ENCODE results near the gene ERMAP. TPM values are rescaled to one million over a fixed set of nuclear protein-coding genes. Genes with fewer than 3 reads are reported as not detected.

Gene ERMAP
- 3.1 to 4.9 TPM (median 3.8 TPM) in 5 replicates for total RNA-seq (2022; extraction: Qiagen RNA extraction; ENCODE audit: low read depth)

DNA sequence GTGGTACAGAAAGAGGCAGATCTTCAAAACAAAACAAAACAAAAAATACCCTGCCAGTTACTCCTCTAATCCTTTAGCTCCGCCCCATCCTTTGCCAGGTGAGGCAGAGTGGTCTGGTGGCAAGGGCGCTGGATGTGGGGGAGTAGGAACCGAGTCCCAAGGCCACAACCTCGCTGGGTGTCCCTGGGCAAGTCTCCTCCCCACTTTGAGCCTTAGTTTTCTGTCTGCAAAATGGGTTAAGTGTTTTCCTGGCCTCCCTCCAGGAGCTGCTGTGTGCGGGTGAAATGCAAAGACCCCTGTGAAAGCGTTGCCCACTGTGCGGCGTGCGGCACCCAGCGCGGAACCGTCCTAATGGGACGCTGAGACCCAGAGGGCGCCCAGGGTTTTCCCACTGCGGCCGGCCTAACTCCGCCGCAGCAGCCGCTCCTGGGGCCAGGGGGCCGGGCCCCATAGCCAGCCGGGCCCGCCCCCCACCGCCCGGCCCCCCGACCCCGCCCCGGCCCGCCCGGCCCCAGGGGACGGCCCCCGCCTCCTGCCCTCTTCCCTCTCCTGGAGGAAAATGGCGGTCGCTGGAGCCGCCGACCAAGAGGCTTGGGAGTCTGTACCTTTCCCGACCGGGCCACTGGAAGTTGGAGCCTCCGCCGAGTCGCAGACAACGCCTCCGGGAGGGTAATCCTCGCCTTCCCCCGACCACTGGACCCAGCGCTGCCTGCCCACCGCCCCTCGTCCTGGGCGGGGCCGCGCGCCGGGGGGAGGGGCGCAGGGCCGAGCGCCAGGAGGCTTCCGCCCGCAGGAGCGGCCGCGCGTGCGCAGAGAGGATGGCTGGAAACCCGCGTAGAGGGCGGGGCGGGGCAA is at the start of gene ERMAP, which contains the start of gene SVBP:
TSS of gene ERMAP (plus strand) at position 538 of the 855 bp plus-strand sequence. CDS start 13,327 bp downstream, outside the sequence.
TSS of gene SVBP (minus strand) at position 813 of the 855 bp plus-strand sequence. CDS start 853 bp downstream, outside the sequence.

GRCh38 chr1:42784946-42785693 is 31.8 kb upstream of the ERMAP start, which contains the start of gene TMEM269:
Gene TMEM269, plus strand, starts transcription at chr1:42784991. Its CDS starts 4,903 bp downstream, at chr1:42789894.

DNA sequence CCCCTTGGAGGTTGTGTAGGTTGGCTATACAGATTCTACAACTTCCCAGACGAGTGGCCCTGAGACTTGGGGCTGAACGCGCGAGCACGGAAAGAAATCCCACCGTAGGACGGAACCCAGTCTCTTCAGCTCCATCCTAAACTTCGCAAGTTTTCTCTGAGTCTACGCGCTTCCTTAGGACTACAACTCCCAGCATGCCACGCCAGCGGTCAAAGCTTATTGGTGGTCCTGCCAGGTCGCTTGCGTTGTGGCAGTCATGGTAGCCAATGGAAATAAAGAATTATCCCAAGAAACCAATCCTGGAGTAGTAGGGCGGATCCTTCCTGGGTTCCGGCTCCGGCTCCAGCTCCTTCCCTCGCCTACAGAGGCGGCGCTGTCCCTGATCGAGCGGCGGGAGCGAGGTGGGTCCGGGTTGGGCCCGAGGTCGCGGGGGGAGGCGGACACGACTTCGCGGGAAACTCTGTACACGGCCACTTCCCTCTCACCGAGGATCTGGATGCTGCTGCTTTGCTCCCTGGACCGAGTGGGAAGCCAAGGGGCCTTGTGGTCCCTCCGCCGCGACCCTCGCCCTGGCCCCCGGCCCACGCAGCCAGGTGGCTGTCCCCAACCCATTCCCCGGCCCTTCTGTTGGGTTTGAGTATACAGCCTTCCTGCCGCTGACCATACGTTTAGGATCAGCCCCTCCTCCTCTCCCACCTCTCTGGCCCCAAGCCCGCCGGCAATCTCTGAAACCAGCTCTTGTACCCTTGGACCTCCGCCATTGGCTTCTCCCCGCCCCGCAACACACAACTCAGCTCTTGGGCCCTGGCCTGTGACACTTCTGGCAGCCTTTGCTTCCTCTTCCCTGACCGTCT is 29.6 kb downstream of the ERMAP start, which contains the start of gene ZNF691:
TSS of gene ZNF691 (plus strand) at position 357 of the 854 bp plus-strand sequence. CDS start 3,046 bp downstream, outside the sequence.

Other genes with a start within 250 kb of the ERMAP start
- 59.9 to 65.1 TPM (median 63.0 TPM) in 5 replicates for gene PPIH, start 158.7 kb upstream of the ERMAP start, total RNA-seq (2022; extraction: Qiagen RNA extraction; ENCODE audit: low read depth)
- gene YBX1, start 134.7 kb upstream of the ERMAP start, total RNA-seq (2022; extraction: Qiagen RNA extraction; ENCODE audit: low read depth) = 673 to 757 TPM (median 737 TPM) in 5 replicates
- gene CLDN19, start 76.9 kb upstream of the ERMAP start, total RNA-seq (2022; extraction: Qiagen RNA extraction; ENCODE audit: low read depth) = not detected in 5 replicates
- 27.5 to 34.3 TPM (median 31.6 TPM) in 5 replicates for gene P3H1, start 50.1 kb upstream of the ERMAP start, total RNA-seq (2022; extraction: Qiagen RNA extraction; ENCODE audit: low read depth)
- 2.1 to 4.5 TPM (median 3.0 TPM) in 5 replicates for gene C1orf50, start 49.9 kb upstream of the ERMAP start, total RNA-seq (2022; extraction: Qiagen RNA extraction; ENCODE audit: low read depth)
- 0.05 to 0.13 TPM (median 0.08 TPM) in 5 replicates for gene TMEM269, start 32.1 kb upstream of the ERMAP start, total RNA-seq (2022; extraction: Qiagen RNA extraction; ENCODE audit: low read depth)
- 13.0 to 16.0 TPM (median 14.8 TPM) in 5 replicates for gene SVBP, start 275 bp downstream of the ERMAP start, total RNA-seq (2022; extraction: Qiagen RNA extraction; ENCODE audit: low read depth)
- 5.3 to 7.5 TPM (median 6.8 TPM) in 5 replicates for gene ZNF691, start 29.5 kb downstream of the ERMAP start, total RNA-seq (2022; extraction: Qiagen RNA extraction; ENCODE audit: low read depth)
- gene SLC2A1, start 141.7 kb downstream of the ERMAP start, total RNA-seq (2022; extraction: Qiagen RNA extraction; ENCODE audit: low read depth) = 92.8 to 149 TPM (median 106 TPM) in 5 replicates